ENCODE data around the gene HERC5.

The HERC5 gene

DNA sequence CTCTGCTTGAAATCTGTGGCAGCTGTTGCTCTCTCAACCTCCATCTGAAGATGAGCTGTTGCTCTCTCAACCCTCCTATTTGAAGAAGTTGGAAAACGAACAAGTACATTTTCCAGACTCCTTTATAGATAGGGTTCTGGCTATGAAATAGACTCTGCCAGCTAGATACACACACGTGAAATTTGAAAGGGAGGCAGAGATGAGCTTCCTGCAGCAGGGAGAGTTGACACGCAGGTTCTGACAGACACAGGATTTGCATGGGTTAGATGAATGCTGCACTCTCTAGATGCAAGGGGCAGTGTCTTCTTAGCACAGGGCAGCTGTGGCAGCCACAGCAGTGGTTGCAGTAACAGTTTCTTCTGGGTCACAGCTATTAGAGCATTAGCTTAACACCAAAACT, 74.6 kb downstream of the HERC5 start:
- Histone ChIP-seq H3K4me3 (replicated peaks; ENCODE audit: insufficient read depth, low read length) (no peak overlapping the region), H3K27me3 (ENCODE audit: insufficient read depth, poor library complexity, severe bottlenecking) (no peaks in the 10 kb centered on the region), H3K27ac (replicated peaks) (no peak overlapping the region)
- TF ChIP-seq SPI1 (IDR thresholded peaks at IDR 0.05; ENCODE audit: borderline replicate concordance, low read depth) (no peak), GABPA (IDR thresholded peaks at IDR 0.05; ENCODE audit: low read depth) (no peak), POLR2AphosphoS5 (IDR thresholded peaks at IDR 0.05; ENCODE audit: low read depth) (no peak)
- TF ChIP-seq, protein P1, sequence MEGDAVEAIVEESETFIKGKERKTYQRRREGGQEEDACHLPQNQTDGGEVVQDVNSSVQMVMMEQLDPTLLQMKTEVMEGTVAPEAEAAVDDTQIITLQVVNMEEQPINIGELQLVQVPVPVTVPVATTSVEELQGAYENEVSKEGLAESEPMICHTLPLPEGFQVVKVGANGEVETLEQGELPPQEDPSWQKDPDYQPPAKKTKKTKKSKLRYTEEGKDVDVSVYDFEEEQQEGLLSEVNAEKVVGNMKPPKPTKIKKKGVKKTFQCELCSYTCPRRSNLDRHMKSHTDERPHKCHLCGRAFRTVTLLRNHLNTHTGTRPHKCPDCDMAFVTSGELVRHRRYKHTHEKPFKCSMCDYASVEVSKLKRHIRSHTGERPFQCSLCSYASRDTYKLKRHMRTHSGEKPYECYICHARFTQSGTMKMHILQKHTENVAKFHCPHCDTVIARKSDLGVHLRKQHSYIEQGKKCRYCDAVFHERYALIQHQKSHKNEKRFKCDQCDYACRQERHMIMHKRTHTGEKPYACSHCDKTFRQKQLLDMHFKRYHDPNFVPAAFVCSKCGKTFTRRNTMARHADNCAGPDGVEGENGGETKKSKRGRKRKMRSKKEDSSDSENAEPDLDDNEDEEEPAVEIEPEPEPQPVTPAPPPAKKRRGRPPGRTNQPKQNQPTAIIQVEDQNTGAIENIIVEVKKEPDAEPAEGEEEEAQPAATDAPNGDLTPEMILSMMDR (IDR thresholded peaks at IDR 0.05; ENCODE audit: insufficient read depth, low read length), result no peak
- TF ChIP-seq, protein P2, sequence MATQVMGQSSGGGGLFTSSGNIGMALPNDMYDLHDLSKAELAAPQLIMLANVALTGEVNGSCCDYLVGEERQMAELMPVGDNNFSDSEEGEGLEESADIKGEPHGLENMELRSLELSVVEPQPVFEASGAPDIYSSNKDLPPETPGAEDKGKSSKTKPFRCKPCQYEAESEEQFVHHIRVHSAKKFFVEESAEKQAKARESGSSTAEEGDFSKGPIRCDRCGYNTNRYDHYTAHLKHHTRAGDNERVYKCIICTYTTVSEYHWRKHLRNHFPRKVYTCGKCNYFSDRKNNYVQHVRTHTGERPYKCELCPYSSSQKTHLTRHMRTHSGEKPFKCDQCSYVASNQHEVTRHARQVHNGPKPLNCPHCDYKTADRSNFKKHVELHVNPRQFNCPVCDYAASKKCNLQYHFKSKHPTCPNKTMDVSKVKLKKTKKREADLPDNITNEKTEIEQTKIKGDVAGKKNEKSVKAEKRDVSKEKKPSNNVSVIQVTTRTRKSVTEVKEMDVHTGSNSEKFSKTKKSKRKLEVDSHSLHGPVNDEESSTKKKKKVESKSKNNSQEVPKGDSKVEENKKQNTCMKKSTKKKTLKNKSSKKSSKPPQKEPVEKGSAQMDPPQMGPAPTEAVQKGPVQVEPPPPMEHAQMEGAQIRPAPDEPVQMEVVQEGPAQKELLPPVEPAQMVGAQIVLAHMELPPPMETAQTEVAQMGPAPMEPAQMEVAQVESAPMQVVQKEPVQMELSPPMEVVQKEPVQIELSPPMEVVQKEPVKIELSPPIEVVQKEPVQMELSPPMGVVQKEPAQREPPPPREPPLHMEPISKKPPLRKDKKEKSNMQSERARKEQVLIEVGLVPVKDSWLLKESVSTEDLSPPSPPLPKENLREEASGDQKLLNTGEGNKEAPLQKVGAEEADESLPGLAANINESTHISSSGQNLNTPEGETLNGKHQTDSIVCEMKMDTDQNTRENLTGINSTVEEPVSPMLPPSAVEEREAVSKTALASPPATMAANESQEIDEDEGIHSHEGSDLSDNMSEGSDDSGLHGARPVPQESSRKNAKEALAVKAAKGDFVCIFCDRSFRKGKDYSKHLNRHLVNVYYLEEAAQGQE (IDR thresholded peaks at IDR 0.05; ENCODE audit: insufficient replicate concordance, low read depth), result no peak
- no peak for DNase-seq (ENCODE audit: low read depth in 1 of 2, low spot score in 1 of 2)

DNA sequence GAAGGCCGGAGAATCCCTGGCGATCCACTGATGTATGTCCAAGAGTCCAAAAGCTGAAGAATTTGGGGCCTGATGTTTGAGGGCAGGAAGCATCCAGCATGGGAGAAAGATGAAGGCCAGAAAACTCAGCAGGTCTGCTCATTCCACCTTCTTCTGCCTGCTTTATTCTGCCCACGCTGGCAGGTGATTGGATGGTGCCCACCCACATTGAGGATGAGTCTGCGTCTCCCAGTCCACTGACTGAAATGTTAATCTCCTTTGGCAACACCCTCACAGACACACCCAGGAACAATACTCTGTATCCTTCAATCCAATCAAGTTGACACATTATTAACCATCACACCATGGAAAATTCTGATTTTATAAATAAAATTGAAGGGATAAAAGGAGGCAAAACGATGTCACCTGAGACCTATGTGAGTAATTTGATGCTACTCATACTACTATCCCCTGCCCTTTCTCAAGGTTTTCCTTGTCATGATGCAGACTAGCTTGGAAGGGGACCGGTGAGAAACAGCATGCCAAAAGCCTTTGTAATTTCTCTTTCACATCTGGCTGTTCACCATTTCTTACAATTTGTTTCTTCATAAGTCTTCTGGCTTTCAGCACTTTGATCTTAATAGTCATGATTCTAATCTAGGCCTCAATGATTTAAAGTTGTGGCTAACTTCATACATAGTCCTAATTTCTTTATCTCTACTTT, 76.3 kb downstream of the HERC5 start:
- Histone ChIP-seq H3K27me3 (ENCODE audit: insufficient read depth, poor library complexity, severe bottlenecking) (no peaks in the 10 kb centered on the region), H3K4me3 (replicated peaks; ENCODE audit: insufficient read depth, low read length) (no peak overlapping the region), H3K27ac (replicated peaks) (no peak overlapping the region)
- TF ChIP-seq, protein P1 (IDR thresholded peaks at IDR 0.05; ENCODE audit: insufficient read depth, low read length), result no peak
- TF ChIP-seq POLR2AphosphoS5 (IDR thresholded peaks at IDR 0.05; ENCODE audit: low read depth) (no peak), GABPA (IDR thresholded peaks at IDR 0.05; ENCODE audit: low read depth) (no peak), SPI1 (IDR thresholded peaks at IDR 0.05; ENCODE audit: borderline replicate concordance, low read depth) (no peak)
- TF ChIP-seq, protein P2 (IDR thresholded peaks at IDR 0.05; ENCODE audit: insufficient replicate concordance, low read depth), result no peak
- no peak for DNase-seq (ENCODE audit: low read depth in 1 of 2, low spot score in 1 of 2)

DNA sequence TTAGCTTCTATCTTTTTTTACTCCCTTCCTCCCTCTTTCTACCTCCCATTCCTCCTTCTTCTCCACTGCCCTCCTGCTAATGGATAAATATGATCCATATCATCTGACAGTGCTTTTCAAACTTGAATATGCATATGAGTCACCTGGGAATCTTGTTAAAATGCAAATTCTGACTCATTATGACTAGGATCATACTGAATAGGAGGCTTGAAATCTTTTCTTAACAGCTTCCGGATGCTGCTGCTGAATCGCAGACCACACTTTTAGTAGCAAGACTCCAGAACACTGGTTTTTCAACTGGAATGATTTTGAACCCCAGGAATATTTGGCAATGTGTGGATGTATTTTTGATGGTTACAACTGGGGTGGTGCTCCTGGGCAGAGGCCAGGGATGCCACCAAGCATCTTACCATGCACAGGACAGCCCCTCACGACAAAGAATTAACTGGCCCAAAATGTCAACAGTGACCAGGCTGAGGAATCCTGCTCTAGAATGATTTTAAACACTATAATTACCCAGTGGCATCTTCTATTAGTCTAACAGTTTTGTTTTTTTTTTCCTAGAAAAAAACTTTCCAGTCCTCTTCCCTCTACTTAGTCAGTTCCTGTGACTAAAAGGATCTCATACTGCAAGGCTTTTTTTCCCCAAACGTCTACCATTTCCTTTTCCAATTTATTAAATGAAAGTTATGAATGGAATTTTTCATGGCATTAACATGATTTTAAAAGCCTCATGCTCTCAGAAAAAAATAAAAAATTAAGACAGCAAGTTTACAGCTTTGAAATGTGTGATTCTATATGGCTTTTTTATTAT, 77.2 kb downstream of the HERC5 start:
- H3K4me3 ChIP-seq (replicated peaks; ENCODE audit: insufficient read depth, low read length), result no peak overlapping the region
- H3K27me3 ChIP-seq (ENCODE audit: insufficient read depth, poor library complexity, severe bottlenecking), result no peaks in the 10 kb centered on the region
- DNase-seq (ENCODE audit: low read depth in 1 of 2, low spot score in 1 of 2), result no peak
- TF ChIP-seq POLR2AphosphoS5 (IDR thresholded peaks at IDR 0.05; ENCODE audit: low read depth) (no peak), SPI1 (IDR thresholded peaks at IDR 0.05; ENCODE audit: borderline replicate concordance, low read depth) (no peak), GABPA (IDR thresholded peaks at IDR 0.05; ENCODE audit: low read depth) (no peak)
- TF ChIP-seq, protein P2 (IDR thresholded peaks at IDR 0.05; ENCODE audit: insufficient replicate concordance, low read depth), result no peak
- TF ChIP-seq, protein P1 (IDR thresholded peaks at IDR 0.05; ENCODE audit: insufficient read depth, low read length), result no peak
- no peak overlapping the region for H3K27ac ChIP-seq (replicated peaks)
